NCI-H2227 (cell line): ENCODE measurements around the gene SPIC.

ENCODE experiments used
- DNase-seq: peaks from one replicate; lab custom pipeline; 2025; ENCODE audit not compliant: unreplicated experiment; lab: John Stamatoyannopoulos, UW

Gene SPIC

DNA sequence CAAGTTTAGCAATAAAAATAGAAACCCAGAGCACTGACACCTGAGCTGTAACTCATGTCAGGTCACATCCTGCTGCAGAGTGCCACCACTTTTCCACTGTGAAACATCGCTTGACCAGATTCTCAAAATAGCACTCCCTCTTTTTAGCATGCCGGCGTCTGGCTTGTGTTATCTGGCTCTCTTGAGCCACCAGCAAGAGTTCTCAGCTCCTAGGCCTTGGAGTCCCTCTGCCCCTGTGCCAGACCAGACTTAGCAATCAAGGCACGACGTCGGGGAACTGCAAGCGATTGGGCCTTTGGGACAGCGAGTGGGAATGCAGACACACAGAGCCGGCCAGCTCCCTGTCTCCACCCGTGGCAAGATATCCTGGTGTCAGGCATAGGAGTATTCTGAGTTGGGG, 52.5 kb downstream of the SPIC start:
- no peak for DNase-seq

DNA sequence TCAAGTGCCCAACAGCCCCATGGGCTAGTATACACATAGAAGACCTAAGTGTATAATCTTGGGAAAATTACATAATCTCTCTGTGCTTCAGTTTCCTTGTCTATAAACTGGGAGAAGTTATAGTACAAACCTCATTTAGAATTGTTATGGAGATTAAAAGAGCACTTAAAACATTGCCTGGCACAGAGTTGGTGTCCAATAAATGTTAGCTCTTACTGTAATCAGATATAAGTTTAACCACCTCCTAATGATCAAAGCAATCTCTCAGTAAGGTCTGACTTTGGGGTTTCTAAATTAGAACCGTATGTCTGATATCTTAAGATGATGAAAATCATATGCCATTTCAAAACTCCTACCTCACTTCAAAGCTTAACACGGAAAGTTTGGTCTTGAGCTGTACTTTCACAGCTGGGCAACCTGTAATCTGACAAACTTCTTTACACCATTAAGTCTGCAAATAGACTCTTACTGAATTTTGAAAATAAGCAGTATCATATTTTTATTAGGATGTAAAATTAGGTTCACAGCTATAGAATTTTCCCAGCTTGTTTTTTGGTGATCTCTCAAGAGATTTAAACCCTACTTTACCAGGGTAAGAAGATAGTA, 61.0 kb downstream of the SPIC start:
- DNase-seq: no peak
